Mammary epithelial cell (primary cell): ENCODE results near the gene GRID2.

Experiments
- CTCF ChIP-seq, 2 donors: IDR thresholded peaks in 1 of 2; conservative IDR thresholded peaks in 1 of 2; 2 replicates each; pipeline ENCODE4 v1.5.1; 2011 to 2012; ENCODE audit warnings: inconsistent platforms in 2 of 2, low read length in 2 of 2, mild to moderate bottlenecking in 2 of 2, control low read depth in 1 of 2, low read depth in 1 of 2; ENCODE audit not compliant: insufficient read depth in 1 of 2; ENCODE audit errors: extremely low read depth in 1 of 2
- EZH2 ChIP-seq: IDR thresholded peaks from 2 replicates; pipeline ENCODE4 v1.6.1; 2012; ENCODE audit warnings: low read length, inconsistent platforms, borderline replicate concordance

GRCh38 chr4:93289831-93290230 lies 986.1 kb downstream of the GRID2 start:
- TF ChIP-seq CTCF (conservative IDR thresholded peaks at IDR 0.05 in 1 of 2, IDR thresholded peaks at IDR 0.05 in 1 of 2; ENCODE audit: extremely low read depth in 1 of 2, insufficient read depth in 1 of 2, low read depth in 1 of 2, low read length in 2 of 2) (no peak), EZH2 (no peak)
